HG02642 (cell line): ENCODE data around the gene OOSP3.
"Not testable (repeated sequence)": the region's sequence is repeated elsewhere in the genome, so short reads cannot be mapped to it uniquely, and the experiment has no call there.

Source experiments
- ATAC-seq: cut with Tn5 transposase; IDR thresholded peaks from one replicate; pipeline ENCODE4 v1.9.1; 2021; ENCODE audit warnings: mild to moderate bottlenecking; ENCODE audit not compliant: unreplicated experiment, poor library complexity

The OOSP3 gene, protein sequence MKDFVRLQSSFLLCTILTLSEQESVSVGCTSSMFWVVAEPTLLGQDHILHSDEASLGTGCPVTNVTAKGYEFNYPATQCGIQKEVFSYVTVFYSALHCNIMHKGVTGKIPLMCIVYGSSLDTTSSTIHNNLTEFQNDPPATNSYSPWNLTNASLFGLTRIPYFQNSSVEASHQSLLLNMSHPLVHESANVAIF

DNA sequence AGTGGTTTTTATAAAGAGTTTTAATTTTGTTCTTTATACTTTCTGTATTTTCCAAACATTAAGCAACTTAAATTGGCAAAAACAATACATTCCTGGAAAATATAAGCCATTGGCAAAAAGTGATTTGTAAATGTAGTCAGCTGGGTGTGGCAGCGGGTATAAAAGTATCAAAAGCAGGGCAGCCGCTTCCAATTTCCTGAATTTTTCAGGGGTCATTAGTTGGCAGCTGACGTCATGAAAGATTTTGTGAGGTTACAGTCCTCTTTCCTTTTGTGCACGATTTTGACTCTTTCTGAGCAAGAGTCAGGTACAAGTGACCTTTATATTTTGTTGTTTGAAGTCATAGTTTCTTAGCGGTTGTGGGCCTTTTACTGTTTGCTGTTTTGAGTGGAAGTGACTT, at the start of gene OOSP3:
OOSP3 (plus strand) TSS at position 208 of the 400 bp plus-strand sequence; CDS start at position 235, 27 bp downstream.
- ATAC-seq, result no peak

- no peak for ATAC-seq
Observed at GRCh38 chr11:59829358-59829757, 49.2 kb upstream of the OOSP3 start.

- ATAC-seq, result no peak
Observed at GRCh38 chr11:59833602-59834001, 45.0 kb upstream of the OOSP3 start.

- ATAC-seq, result no peak
Observed at GRCh38 chr11:59839615-59840014, 39.0 kb upstream of the OOSP3 start.

GRCh38 chr11:59841514-59841913, 37.1 kb upstream of the OOSP3 start:
- ATAC-seq, result no peak

GRCh38 chr11:59842316-59842715, 36.3 kb upstream of the OOSP3 start:
- no peak for ATAC-seq

DNA sequence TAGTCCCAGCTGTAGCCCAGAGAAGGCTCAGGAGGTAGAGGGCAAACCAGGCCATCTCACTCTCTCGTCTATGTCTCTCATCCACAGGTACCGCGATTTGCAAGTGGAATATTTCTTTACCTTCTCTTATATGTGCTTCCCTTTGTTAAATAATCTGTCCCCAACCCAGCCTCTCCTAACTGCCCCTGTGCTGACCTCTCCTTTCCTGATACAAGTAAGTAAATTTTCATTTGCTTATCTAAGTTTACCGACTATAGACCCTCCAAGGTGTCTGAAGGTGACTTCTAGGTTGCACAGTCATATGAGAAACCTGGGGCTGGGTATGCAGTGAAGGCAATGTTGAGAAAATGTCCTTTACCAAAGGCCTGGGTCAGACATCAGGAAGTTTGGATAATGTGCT, 33.2 kb upstream of the OOSP3 start, which contains the start of gene CBLIF:
CBLIF (minus strand) TSS at position 101 of the 400 bp plus-strand sequence; CDS start at position 55, 46 bp downstream.
- no peak for ATAC-seq

DNA sequence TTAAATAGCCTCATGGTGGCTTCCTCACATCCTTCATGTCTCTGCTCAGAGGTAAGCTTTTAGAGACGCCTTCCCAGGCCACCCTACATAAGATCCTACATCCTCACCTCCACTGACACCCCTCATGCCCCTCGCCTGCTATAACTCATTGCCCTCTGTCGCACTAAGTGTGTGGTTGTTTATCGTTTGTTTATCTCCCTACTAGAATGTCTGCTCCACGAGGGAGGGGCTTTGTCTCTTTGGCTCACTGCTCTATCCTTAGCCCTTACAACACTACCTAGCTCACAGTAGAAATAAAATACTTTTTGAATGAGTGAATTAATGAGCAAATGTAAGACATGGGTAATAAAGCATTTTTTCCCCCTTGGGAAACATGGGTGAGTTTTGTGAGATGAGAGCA, 32.0 kb upstream of the OOSP3 start:
- no peak for ATAC-seq

DNA sequence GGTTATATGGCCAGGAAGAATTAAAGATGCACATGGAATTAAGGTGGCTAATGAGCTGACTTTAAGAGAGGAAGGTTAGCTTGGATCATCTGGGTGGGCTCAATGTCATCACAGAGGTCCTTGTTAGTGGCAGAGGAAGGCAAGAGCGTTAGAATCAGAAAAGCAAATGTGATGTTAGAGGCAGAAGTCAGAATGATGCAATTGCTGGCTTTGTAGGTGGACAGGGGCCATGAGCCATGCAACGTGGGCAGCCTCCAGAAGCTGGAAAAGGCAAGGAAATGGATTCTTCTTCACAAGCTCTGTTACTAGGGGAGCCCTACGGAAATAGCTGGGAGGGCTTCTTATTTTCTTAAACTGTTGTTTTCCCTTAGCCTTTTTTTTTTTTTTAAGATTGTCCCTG, 31.0 kb upstream of the OOSP3 start:
- no peak for ATAC-seq

GRCh38 chr11:59848439-59848838, 30.1 kb upstream of the OOSP3 start:
- ATAC-seq, result not testable (repeated sequence)

DNA sequence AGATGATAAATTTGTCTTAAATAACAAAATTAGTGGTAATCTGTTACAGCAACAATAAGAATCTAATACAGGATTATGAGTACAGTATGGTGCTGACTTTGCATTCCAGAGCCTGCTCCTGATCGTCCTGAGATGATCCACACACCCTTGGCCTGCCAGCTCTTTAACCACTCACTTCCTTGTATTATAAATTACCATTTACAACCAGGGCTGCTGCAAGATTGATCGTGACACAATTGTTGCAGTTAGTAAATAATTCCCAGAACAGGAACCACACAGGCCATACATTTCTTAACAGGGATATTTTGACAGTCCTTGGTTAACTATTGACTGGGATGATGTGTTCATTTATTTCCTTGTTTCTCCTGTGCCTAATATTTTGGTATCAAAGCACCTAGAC, 29.5 kb upstream of the OOSP3 start:
- ATAC-seq, result no peak

- not testable (repeated sequence) for ATAC-seq
Observed at GRCh38 chr11:59849551-59849950, 29.0 kb upstream of the OOSP3 start.

- not testable (repeated sequence) for ATAC-seq
Observed at GRCh38 chr11:59851416-59851815, 27.2 kb upstream of the OOSP3 start.

DNA sequence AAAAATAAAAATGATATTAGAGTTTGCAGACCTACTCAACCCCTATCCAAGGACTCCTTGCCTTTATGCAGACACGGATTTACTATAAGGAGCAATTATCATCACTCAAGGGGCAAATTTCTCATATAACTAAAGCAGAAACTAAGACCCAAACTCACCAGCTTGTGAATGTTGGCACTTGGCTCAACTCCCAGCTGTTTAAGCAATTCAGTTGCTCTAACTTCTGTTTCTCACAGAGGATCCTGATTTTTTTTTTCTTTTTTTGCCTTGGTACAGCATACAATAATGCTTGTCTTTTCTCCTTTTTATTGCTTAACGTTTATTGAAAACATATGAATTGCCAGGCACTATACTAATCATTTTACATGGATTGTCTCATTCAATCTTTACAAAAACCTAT, 23.7 kb upstream of the OOSP3 start:
- no peak for ATAC-seq

GRCh38 chr11:59857439-59858434, 20.8 kb upstream of the OOSP3 start:
- no peak for ATAC-seq

GRCh38 chr11:59859673-59860072, 18.9 kb upstream of the OOSP3 start:
- no peak for ATAC-seq

- no peak for ATAC-seq
Observed at GRCh38 chr11:59862252-59862651, 16.3 kb upstream of the OOSP3 start.

GRCh38 chr11:59865031-59865430, 13.6 kb upstream of the OOSP3 start:
- ATAC-seq, result no peak

- ATAC-seq, result no peak
Observed at GRCh38 chr11:59866397-59866796, 12.2 kb upstream of the OOSP3 start, which contains the start of gene TCN1. Gene TCN1, minus strand, starts transcription at chr11:59866487. Its CDS starts 17 bp downstream, at chr11:59866470.

DNA sequence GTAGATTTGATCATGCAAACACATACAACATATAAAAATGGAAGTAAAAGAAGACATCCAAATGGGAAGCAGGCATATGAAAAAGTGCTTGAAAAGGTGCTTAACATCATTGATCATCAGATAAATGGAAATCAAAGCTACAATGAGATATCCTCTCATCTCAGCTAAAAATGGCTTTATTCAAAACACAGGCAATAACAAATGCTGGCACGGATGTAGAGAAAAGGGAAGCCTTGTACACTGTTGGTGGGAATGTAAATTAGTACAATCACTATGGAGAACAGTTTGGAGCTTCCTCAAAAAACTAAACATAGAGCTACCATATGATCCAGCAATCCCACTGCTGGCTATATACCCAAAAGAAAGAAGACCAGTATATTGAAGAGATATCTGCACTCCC, 11.7 kb upstream of the OOSP3 start:
- ATAC-seq, result no peak

GRCh38 chr11:59867946-59868345, 10.6 kb upstream of the OOSP3 start:
- no peak for ATAC-seq
